GM12878 (cell line): ENCODE results near the gene CCDC186. TPM values are rescaled to one million over a fixed set of nuclear protein-coding genes. Genes with fewer than 3 reads are reported as not detected.

ENCODE experiments used
- ATAC-seq: fragments of 200-7000 bp; cut with Tn5 transposase; 3 replicates; pipeline ENCODE4 v1.9.1; 2020; ENCODE audit warnings: mild to moderate bottlenecking, moderate library complexity
- BruUV-seq: library from RNA; stranded (reverse); fragments of 400-500 nt; replicated peaks from 2 replicates; lab custom pipeline; 2021; lab: Mats Ljungman, UMichigan
- CTCF ChIA-PET: fragments of 300-600 bp; sonication (Branson Sonifier 250); formaldehyde crosslinking; extraction: SDS; loops from one replicate; lab custom pipeline; 2021; ENCODE audit warnings: inconsistent platforms; lab: Yijun Ruan, JAX
- POLR2A ChIA-PET: fragments of 350-600 bp; formaldehyde crosslinking; extraction: SDS; loops from one replicate; lab custom pipeline; 2021; ENCODE audit warnings: inconsistent platforms; lab: Charles Lee
- RAD21 ChIA-PET: fragments of 300-600 bp; sonication (Branson Sonifier 250); formaldehyde crosslinking; loops from one replicate; lab custom pipeline; 2023; ENCODE audit warnings: antibody characterized with exemption; ENCODE audit not compliant: unreplicated experiment; lab: Charles Lee
- SMC1A ChIA-PET: fragments of 300-600 bp; sonication (Branson Sonifier 250); formaldehyde crosslinking; loops from one replicate; lab custom pipeline; 2023; ENCODE audit not compliant: unreplicated experiment, uncharacterized antibody; lab: Charles Lee
- DNase-seq: peaks from one replicate; pipeline ENCODE4 v3.0.0-alpha.2; 2011; ENCODE audit warnings: low read depth, low spot score
- FAIRE-seq: peaks from 3 replicates; lab custom pipeline; 2011; peaks lifted over from hg19 to GRCh38; lab: Jason Lieb, UNC
- H2AFZ ChIP-seq: 2 replicates; pipeline ENCODE4 v1.6.0; 2011; ENCODE audit warnings: low read depth, low read length, control low read depth; ENCODE audit not compliant: control insufficient read depth
- H3K27ac ChIP-seq: 2 replicates; pipeline ENCODE4 v1.5.1; 2011; ENCODE audit warnings: control low read depth; ENCODE audit not compliant: control insufficient read depth, insufficient read depth
- H3K27me3 ChIP-seq, 2 experiments: replicated peaks in 1 of 2; 2 replicates each; pipeline versions ENCODE4 v1.6.0 to v1.6.1; 2011; ENCODE audit warnings: low read length in 1 of 2; ENCODE audit not compliant: control insufficient read depth in 2 of 2, insufficient read depth in 2 of 2
- H3K36me3 ChIP-seq, 2 experiments: 2 replicates each; pipeline ENCODE4 v1.5.1; 2011; ENCODE audit warnings: low read length in 1 of 2; ENCODE audit not compliant: control insufficient read depth in 2 of 2, insufficient read depth in 2 of 2
- H3K4me1 ChIP-seq: 2 replicates; pipeline ENCODE4 v1.6.1; 2011; ENCODE audit warnings: mild to moderate bottlenecking, low read length, moderate library complexity, mixed read lengths; ENCODE audit not compliant: control insufficient read depth, insufficient read depth
- H3K4me2 ChIP-seq: 2 replicates; pipeline ENCODE4 v1.6.0; 2011; ENCODE audit warnings: control low read depth; ENCODE audit not compliant: control insufficient read depth, insufficient read depth
- H3K4me3 ChIP-seq: fragments of 200-600 bp; sonication (generic); 2 replicates; pipeline ENCODE4 v1.5.1; 2016
- H3K79me2 ChIP-seq: 2 replicates; pipeline ENCODE4 v1.6.0; 2011; ENCODE audit warnings: low read length; ENCODE audit not compliant: control insufficient read depth, insufficient read depth
- H3K9ac ChIP-seq: 2 replicates; pipeline ENCODE4 v1.8.0; 2011; ENCODE audit warnings: low read length, control low read depth, mixed read lengths; ENCODE audit not compliant: control insufficient read depth, insufficient read depth
- H3K9me3 ChIP-seq: replicated peaks from 3 replicates; pipeline ENCODE4 v1.5.1; 2011; ENCODE audit warnings: mild to moderate bottlenecking, low read length; ENCODE audit not compliant: control insufficient read depth, insufficient read depth
- H4K20me1 ChIP-seq: 2 replicates; pipeline ENCODE4 v1.6.0; 2011; ENCODE audit not compliant: control insufficient read depth, insufficient read depth
- CREB1 ChIP-seq: IDR thresholded peaks from 2 replicates; pipeline ENCODE4 v1.6.1; 2012; ENCODE audit warnings: low read depth, mild to moderate bottlenecking, inconsistent platforms
- CREM ChIP-seq: IDR thresholded peaks from 2 replicates; pipeline ENCODE4 v1.6.1; 2014; ENCODE audit warnings: antibody characterized with exemption, low read depth
- EED ChIP-seq: sonication (generic); IDR thresholded peaks from 2 replicates; pipeline ENCODE4 v1.6.1; 2016; ENCODE audit warnings: antibody characterized with exemption, low read depth
- IKZF1 ChIP-seq: fragments of 450-650 bp; conservative IDR thresholded peaks from 2 replicates; pipeline ENCODE4 v1.6.1; 2017; ENCODE audit warnings: antibody characterized with exemption, mild to moderate bottlenecking
- JUNB ChIP-seq: IDR thresholded peaks from 2 replicates; pipeline ENCODE4 v1.6.1; 2016; ENCODE audit warnings: antibody characterized with exemption, mild to moderate bottlenecking
- JUND ChIP-seq: IDR thresholded peaks from 2 replicates; pipeline ENCODE4 v1.6.1; 2012; ENCODE audit warnings: low read depth, mild to moderate bottlenecking, low read length, improper control_type of control experiment, moderate library complexity
- NFIC ChIP-seq: IDR thresholded peaks from 2 replicates; pipeline ENCODE4 v1.6.1; 2012; ENCODE audit warnings: low read depth, mild to moderate bottlenecking, inconsistent platforms, low read length, moderate library complexity
- PAX8 ChIP-seq: fragments of 450-650 bp; IDR thresholded peaks from 2 replicates; pipeline ENCODE4 v1.6.1; 2017; ENCODE audit warnings: mild to moderate bottlenecking, moderate library complexity
- POU2F2 ChIP-seq: IDR thresholded peaks from 3 replicates; pipeline ENCODE4 v1.6.1; 2011; ENCODE audit warnings: low read depth, mild to moderate bottlenecking, low read length, borderline replicate concordance
- RUNX3 ChIP-seq: IDR thresholded peaks from 2 replicates; pipeline ENCODE4 v1.6.1; 2012; ENCODE audit warnings: low read length, inconsistent platforms
- TCF7 ChIP-seq: IDR thresholded peaks from 2 replicates; pipeline ENCODE4 v1.6.1; 2014; ENCODE audit warnings: antibody characterized with exemption, borderline replicate concordance
- YY1 ChIP-seq: IDR thresholded peaks from 2 replicates; pipeline ENCODE4 v1.6.1; 2011; ENCODE audit warnings: low read depth, mild to moderate bottlenecking, low read length
- WGBS: methylation state at CpG from one replicate; pipeline ENCODE4 v1.1.6; 2016; ENCODE audit warnings: low lambda C conversion rate; ENCODE audit not compliant: insufficient replicate concordance, insufficient coverage; ENCODE audit errors: missing lambda C conversion rate; 5-methylcytosine and 5-hydroxymethylcytosine counted together
- in situ Hi-C: fragments of 300-500 bp; cut with MboI; formaldehyde crosslinking; loops from 9 replicates; pipeline ENCODE4 v1.14.3; 2018; ENCODE audit warnings: mixed read lengths
- intact Hi-C: fragments of 100-400 bp; cut with micrococcal nuclease; formaldehyde crosslinking; loops from one replicate; pipeline ENCODE4 v1.14.2; 2022; ENCODE audit not compliant: unreplicated experiment
- polyA plus RNA-seq, 11 experiments: library from polyadenylated mRNA; depleted of rRNA in 4 of 11; unstranded in 6 of 11; stranded (reverse) in 5 of 11; fragments of >200 nt; fragmentation: Nextera tagmentation in 4 of 11; fragmentation: Illumina TruSeq in 1 of 11; extraction: Ambion mirVana in 4 of 11; extraction: Trizol in 1 of 11; gene quantifications; 1 replicate in 1 of 11; 2 replicates in 10 of 11; pipeline versions ENCODE4 v1.2.1 to v1.2.3, GENCODE V29; 2011 to 2016; ENCODE audit warnings: inconsistent platforms in 2 of 11, missing spikeins in 2 of 11, low read depth in 1 of 11
- total RNA-seq, 4 experiments: library from RNA; depleted of rRNA in 3 of 4; stranded (reverse); fragments of >200 nt in 3 of 4; fragmentation: Illumina TruSeq in 1 of 4; extraction: Trizol in 1 of 4; gene quantifications; 2 replicates each; pipeline versions ENCODE4 v1.2.1 to v1.2.3, GENCODE V29; 2013 to 2021
- TF ChIP-seq, protein P1 (sequence below): IDR thresholded peaks from 2 replicates; pipeline ENCODE4 v1.6.1; 2011; ENCODE audit warnings: low read depth, mild to moderate bottlenecking, low read length, moderate library complexity, borderline replicate concordance; ENCODE audit errors: extremely low read depth
- TF ChIP-seq, protein P2 (sequence below): fragments of 450-650 bp; formaldehyde crosslinking; IDR thresholded peaks from 2 replicates; pipeline ENCODE4 v1.4.0; 2020; ENCODE audit warnings: mild to moderate bottlenecking, moderate library complexity

The CCDC186 gene
- total and polyA plus RNA-seq, 10 of the 15 experiments (the other 5 are each of a cell fraction or from before 2014, with no cell fraction given) = 3.5 to 13.1 (median 7.3) TPM

DNA sequence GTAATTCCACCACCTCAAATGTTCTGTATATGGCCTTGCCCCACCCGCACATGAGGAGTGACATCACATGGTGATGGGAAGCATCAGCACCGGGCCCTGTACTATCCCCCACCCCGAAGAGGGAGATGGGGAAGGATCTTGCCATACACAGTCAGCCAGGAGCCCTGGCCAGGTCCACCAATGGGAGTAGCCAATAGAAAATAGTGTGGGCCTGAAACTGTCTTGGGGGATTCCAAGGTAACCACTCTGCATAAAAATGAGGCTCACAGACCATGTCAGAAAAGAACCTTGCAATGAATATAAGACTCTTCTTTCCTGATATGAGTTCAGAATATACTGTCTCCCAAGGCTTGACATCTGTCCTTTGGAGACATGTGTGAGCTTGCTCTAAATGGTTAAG lies 79.2 kb downstream of the CCDC186 start:
- ChIA-PET RAD21 (interaction anchor here (1.1 to 1.6 kb wide), 3 partner anchors 22 to 234 kb away, joined by 3 to 4 read pairs (median 4); no protein-coding TSS in a partner anchor), POLR2A (no interaction called here), SMC1A (interaction anchor here (0.8 to 3.1 kb wide), 14 partner anchors 13 to 296 kb away, joined by 3 to 15 read pairs (median 7); partner anchors contain the start of gene ADRB1), CTCF (interaction anchor here (2.6 kb wide), 1 partner anchor 296 kb away, joined by 5 read pairs; no protein-coding TSS in a partner anchor)
- Histone ChIP-seq H2AFZ (no peak overlapping the region; the same call in 1 of the 2 replicates), H3K27me3 (no peaks in the 10 kb centered on the region), H3K27ac (peak overlapping the region; percentile 33; the same call in 1 of the 2 replicates), H3K4me1 (peaks cover 41% of the 10 kb centered on the region), H4K20me1 (no peaks in the 10 kb centered on the region), H3K9ac (no peak overlapping the region), H3K9me3 (peaks cover 6% of the 10 kb centered on the region), H3K36me3 (no peaks in the 10 kb centered on the region), H3K4me3 (no peak overlapping the region), H3K4me2 (peak overlapping the region; percentile 0; the same call in 1 of the 2 replicates), H3K79me2 (no peaks in the 10 kb centered on the region)
- WGBS = 11% methylated on average over 3 of the region's 3 CpGs
- TF ChIP-seq, protein P1, sequence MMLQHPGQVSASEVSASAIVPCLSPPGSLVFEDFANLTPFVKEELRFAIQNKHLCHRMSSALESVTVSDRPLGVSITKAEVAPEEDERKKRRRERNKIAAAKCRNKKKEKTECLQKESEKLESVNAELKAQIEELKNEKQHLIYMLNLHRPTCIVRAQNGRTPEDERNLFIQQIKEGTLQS = no peak
- TF ChIP-seq YY1 (peak; percentile 20; the same call in 1 of the 2 replicates), RUNX3 (peak; percentile 67), JUND (no peak), TCF7 (no peak), PAX8 (no peak), EED (0 out of 2 replicates have a peak, but pooled peaks have one; percentile 35), POU2F2 (peak; percentile 56; the same call in 1 of the 3 replicates), NFIC (peak; percentile 60; the same call in 1 of the 2 replicates), JUNB (peak; percentile 47), CREB1 (peak; percentile 27; the same call in 1 of the 2 replicates), IKZF1 (no peak), CREM (peak; percentile 34; the same call in 1 of the 2 replicates)
- TF ChIP-seq, protein P2, sequence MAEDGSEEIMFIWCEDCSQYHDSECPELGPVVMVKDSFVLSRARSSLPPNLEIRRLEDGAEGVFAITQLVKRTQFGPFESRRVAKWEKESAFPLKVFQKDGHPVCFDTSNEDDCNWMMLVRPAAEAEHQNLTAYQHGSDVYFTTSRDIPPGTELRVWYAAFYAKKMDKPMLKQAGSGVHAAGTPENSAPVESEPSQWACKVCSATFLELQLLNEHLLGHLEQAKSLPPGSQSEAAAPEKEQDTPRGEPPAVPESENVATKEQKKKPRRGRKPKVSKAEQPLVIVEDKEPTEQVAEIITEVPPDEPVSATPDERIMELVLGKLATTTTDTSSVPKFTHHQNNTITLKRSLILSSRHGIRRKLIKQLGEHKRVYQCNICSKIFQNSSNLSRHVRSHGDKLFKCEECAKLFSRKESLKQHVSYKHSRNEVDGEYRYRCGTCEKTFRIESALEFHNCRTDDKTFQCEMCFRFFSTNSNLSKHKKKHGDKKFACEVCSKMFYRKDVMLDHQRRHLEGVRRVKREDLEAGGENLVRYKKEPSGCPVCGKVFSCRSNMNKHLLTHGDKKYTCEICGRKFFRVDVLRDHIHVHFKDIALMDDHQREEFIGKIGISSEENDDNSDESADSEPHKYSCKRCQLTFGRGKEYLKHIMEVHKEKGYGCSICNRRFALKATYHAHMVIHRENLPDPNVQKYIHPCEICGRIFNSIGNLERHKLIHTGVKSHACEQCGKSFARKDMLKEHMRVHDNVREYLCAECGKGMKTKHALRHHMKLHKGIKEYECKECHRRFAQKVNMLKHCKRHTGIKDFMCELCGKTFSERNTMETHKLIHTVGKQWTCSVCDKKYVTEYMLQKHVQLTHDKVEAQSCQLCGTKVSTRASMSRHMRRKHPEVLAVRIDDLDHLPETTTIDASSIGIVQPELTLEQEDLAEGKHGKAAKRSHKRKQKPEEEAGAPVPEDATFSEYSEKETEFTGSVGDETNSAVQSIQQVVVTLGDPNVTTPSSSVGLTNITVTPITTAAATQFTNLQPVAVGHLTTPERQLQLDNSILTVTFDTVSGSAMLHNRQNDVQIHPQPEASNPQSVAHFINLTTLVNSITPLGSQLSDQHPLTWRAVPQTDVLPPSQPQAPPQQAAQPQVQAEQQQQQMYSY = no peak
- in situ Hi-C loops = no loop called here
- intact Hi-C loops = loop anchor here (5.0 kb wide), 1 partner anchor 67 kb away; no protein-coding TSS in a partner anchor
- DNase-seq (no peak), ATAC-seq (peak; percentile 80), FAIRE-seq (no peak)
- no TSS peak for BruUV-seq
